Natural killer cell (primary cell): Measurements from ENCODE around the gene DCDC2. TPM values are rescaled to one million over a fixed set of nuclear protein-coding genes. Genes with fewer than 3 reads are reported as not detected.
"Not testable (repeated sequence)": the region's sequence is repeated elsewhere in the genome, so short reads cannot be mapped to it uniquely, and the experiment has no call there.

Experiments
- ATAC-seq, 3 donors: fragments of 150-1000 bp in 2 of 3; fragments of 200-7000 bp in 1 of 3; cut with Tn5 transposase; 1 replicate in 1 of 3; 2 replicates in 2 of 3; pipeline ENCODE4 v1.10.0; 2021; ENCODE audit warnings: mild to moderate bottlenecking in 2 of 3, moderate library complexity in 2 of 3
- DNase-seq, 2 donors: peaks; one replicate each; pipeline versions ENCODE4 v3.0.0 to v3.0.0-alpha.2; 2013 to 2021; ENCODE audit warnings: mixed read lengths in 1 of 2
- H3K27ac ChIP-seq: one replicate; pipeline ENCODE4 v1.5.1; 2013; ENCODE audit warnings: mild to moderate bottlenecking, low read length
- H3K27me3 ChIP-seq: one replicate; pipeline ENCODE4 v1.6.1; 2013; ENCODE audit warnings: low read length; ENCODE audit not compliant: control insufficient read depth, insufficient read depth
- H3K36me3 ChIP-seq: one replicate; pipeline ENCODE4 v1.6.1; 2013; ENCODE audit warnings: low read length; ENCODE audit not compliant: control insufficient read depth, insufficient read depth
- H3K4me1 ChIP-seq: one replicate; pipeline ENCODE4 v1.6.1; 2013; ENCODE audit warnings: low read length; ENCODE audit not compliant: control insufficient read depth, insufficient read depth
- H3K4me3 ChIP-seq: one replicate; pipeline ENCODE4 v1.5.1; 2013; ENCODE audit warnings: low read length
- H3K9me3 ChIP-seq: one replicate; pipeline ENCODE4 v1.6.1; 2013; ENCODE audit warnings: low read length; ENCODE audit not compliant: control insufficient read depth, insufficient read depth
- H3K27ac Mint-ChIP-seq, 2 donors: one replicate each; pipeline ENCODE4 v1.8.0; 2022; ENCODE audit warnings: mild to moderate bottlenecking in 2 of 2, mixed read lengths in 2 of 2, moderate library complexity in 1 of 2
- H3K27me3 Mint-ChIP-seq, 2 donors: one replicate each; pipeline ENCODE4 v1.8.0; 2022; ENCODE audit warnings: low read depth in 2 of 2, mixed read lengths in 2 of 2
- H3K36me3 Mint-ChIP-seq: one replicate; pipeline ENCODE4 v1.8.0; 2022; ENCODE audit warnings: mixed read lengths
- H3K4me1 Mint-ChIP-seq, 2 donors: one replicate each; pipeline ENCODE4 v1.8.0; 2022; ENCODE audit warnings: mixed read lengths in 2 of 2
- H3K4me3 Mint-ChIP-seq: one replicate; pipeline ENCODE4 v1.8.0; 2022; ENCODE audit warnings: mild to moderate bottlenecking, moderate library complexity, mixed read lengths
- H3K9me3 Mint-ChIP-seq, 2 donors: one replicate each; pipeline ENCODE4 v1.8.0; 2022; ENCODE audit warnings: mixed read lengths in 2 of 2
- WGBS: methylation state at CpG from one replicate; pipeline ENCODE4 v1.1.7; 2013; ENCODE audit warnings: missing lambda C conversion rate; ENCODE audit not compliant: insufficient coverage; 5-methylcytosine and 5-hydroxymethylcytosine counted together
- intact Hi-C: fragments of 100-400 bp; cut with micrococcal nuclease; formaldehyde crosslinking; loops from one replicate; pipeline ENCODE4 v1.14.2; 2022
- total RNA-seq, 4 donors: library from RNA; stranded (reverse); fragments of 120-200 nt in 1 of 4; gene quantifications; one replicate each; pipeline versions ENCODE4 v1.2.3 to v1.2.4, GENCODE V29; 2013 to 2022
- TF ChIP-seq, protein P1 (sequence below): fragments of 200-600 bp; IDR thresholded peaks from one replicate; pipeline ENCODE4 v1.8.0; 2022; ENCODE audit warnings: antibody characterized with exemption

DCDC2 gene
- total RNA-seq, 3 donors from 2014 or later (not counting 1 experiment from before 2014, with no cell fraction given), result not detected

DNA sequence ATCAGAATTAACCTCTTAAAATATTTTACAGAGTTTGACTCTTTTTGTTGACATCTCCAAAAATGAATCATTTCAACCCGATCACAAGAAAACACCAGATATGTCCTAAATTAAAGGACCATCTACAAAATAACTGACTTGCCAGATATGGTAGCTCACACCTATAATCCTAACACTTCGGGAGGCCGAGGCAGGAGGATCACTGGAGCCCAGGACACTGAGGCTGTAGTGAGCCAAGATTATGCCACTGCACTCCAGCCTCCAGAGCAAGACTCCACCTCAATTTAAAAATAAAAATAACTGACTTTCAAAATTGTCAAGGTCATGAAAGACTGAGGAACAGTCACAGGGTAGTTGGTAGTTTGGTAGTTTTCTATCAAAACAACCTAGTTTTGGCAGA lies 34.9 kb downstream of the DCDC2 start:
- H3K27ac ChIP-seq, result no peak overlapping the region
- ATAC-seq (no peak), DNase-seq (no peak)
- 88% methylated on average over 3 of the region's 3 CpGs for WGBS
- no peaks in the 10 kb centered on the region for H3K36me3 ChIP-seq
- Mint-ChIP-seq H3K4me3 (no peak overlapping the region), H3K9me3 (no peaks in the 10 kb centered on the region), H3K27me3 (peaks cover 0 to 18% of the 10 kb centered on the region in 2 donors), H3K4me1 (no peaks in the 10 kb centered on the region), H3K27ac (no peak overlapping the region), H3K36me3 (no peaks in the 10 kb centered on the region)
- H3K4me3 ChIP-seq, result no peak overlapping the region
- H3K27me3 ChIP-seq, result peaks cover 2% of the 10 kb centered on the region
- no peaks in the 10 kb centered on the region for H3K4me1 ChIP-seq
- intact Hi-C loops, result no loop called here
- TF ChIP-seq, protein P1, sequence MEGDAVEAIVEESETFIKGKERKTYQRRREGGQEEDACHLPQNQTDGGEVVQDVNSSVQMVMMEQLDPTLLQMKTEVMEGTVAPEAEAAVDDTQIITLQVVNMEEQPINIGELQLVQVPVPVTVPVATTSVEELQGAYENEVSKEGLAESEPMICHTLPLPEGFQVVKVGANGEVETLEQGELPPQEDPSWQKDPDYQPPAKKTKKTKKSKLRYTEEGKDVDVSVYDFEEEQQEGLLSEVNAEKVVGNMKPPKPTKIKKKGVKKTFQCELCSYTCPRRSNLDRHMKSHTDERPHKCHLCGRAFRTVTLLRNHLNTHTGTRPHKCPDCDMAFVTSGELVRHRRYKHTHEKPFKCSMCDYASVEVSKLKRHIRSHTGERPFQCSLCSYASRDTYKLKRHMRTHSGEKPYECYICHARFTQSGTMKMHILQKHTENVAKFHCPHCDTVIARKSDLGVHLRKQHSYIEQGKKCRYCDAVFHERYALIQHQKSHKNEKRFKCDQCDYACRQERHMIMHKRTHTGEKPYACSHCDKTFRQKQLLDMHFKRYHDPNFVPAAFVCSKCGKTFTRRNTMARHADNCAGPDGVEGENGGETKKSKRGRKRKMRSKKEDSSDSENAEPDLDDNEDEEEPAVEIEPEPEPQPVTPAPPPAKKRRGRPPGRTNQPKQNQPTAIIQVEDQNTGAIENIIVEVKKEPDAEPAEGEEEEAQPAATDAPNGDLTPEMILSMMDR, result no peak
- H3K9me3 ChIP-seq, result no peaks in the 10 kb centered on the region

DNA sequence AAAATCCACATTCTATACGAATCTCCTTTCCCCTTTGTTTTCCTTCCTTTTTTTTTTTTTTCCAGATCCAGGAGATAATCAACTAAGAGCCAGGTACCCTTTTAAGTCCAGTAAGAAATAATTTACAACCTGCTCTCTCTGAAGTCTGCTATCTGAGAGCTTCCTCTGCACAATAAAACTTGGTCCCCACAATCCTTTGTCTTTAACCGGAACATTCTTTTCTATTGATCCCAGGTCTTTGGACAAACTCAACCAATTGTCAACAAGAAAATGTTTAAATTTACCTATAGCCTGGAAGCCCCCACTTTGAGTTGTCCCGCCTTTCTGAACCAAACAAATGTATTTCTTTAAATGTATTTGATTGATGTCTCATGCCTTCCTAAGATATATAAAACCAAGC lies 35.4 kb downstream of the DCDC2 start:
- WGBS, result 69% methylated on average over 3 of the region's 3 CpGs
- H3K27me3 ChIP-seq, H3K36me3 ChIP-seq, H3K27ac ChIP-seq, H3K9me3 Mint-ChIP-seq, intact Hi-C loops, H3K4me1 Mint-ChIP-seq, H3K4me1 ChIP-seq, H3K4me3 Mint-ChIP-seq, H3K9me3 ChIP-seq, H3K4me3 ChIP-seq, H3K36me3 Mint-ChIP-seq, DNase-seq, H3K27ac Mint-ChIP-seq, ATAC-seq: not testable (repeated sequence)
- peaks cover 0 to 18% of the 10 kb centered on the region in 2 donors for H3K27me3 Mint-ChIP-seq

DNA sequence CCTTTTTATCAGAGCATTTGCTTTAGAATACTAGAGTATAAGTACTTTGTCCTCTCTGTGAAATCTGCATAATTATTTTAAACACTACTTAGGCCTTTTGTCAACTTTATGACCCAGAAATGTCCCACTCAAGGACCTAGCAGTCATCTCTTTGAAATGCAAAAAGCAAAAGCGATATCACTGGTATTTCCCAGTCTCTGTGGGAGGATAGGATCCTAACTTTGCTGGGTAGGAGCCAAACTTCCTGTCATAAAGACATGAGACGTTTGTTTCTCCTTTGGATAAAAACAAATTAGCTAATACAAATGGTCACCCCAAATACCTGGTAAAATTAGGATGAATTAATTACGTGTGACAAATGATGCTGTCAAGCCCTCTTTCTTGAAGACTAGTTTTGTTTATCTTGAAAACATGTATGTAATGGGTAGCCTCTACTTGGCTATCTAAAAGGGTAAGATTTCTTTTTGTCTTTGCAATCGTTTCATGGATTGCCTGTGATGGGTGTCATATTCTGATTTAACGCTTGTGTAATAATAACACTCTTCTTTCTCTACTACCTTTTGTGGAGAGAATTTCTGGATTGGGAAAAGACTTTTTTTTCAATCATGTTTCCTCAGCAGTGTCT lies 36.2 kb downstream of the DCDC2 start:
- H3K9me3 ChIP-seq, result no peaks in the 10 kb centered on the region
- H3K4me1 ChIP-seq, result no peaks in the 10 kb centered on the region
- H3K4me3 Mint-ChIP-seq, result no peak overlapping the region
- no peak overlapping the region for H3K27ac ChIP-seq
- H3K27me3 Mint-ChIP-seq, result peaks cover 0 to 18% of the 10 kb centered on the region in 2 donors
- H3K4me3 ChIP-seq, result no peak overlapping the region
- H3K36me3 Mint-ChIP-seq, result no peaks in the 10 kb centered on the region
- WGBS, result 83% methylated on average over 2 of the region's 5 CpGs
- no peak overlapping the region for H3K27ac Mint-ChIP-seq
- ATAC-seq, result no peak
- no peaks in the 10 kb centered on the region for H3K4me1 Mint-ChIP-seq
- intact Hi-C loops, result no loop called here
- H3K36me3 ChIP-seq, result no peaks in the 10 kb centered on the region
- no peaks in the 10 kb centered on the region for H3K9me3 Mint-ChIP-seq
- TF ChIP-seq, protein P1, result no peak
- DNase-seq, result no peak
- H3K27me3 ChIP-seq, result peaks cover 2% of the 10 kb centered on the region

DNA sequence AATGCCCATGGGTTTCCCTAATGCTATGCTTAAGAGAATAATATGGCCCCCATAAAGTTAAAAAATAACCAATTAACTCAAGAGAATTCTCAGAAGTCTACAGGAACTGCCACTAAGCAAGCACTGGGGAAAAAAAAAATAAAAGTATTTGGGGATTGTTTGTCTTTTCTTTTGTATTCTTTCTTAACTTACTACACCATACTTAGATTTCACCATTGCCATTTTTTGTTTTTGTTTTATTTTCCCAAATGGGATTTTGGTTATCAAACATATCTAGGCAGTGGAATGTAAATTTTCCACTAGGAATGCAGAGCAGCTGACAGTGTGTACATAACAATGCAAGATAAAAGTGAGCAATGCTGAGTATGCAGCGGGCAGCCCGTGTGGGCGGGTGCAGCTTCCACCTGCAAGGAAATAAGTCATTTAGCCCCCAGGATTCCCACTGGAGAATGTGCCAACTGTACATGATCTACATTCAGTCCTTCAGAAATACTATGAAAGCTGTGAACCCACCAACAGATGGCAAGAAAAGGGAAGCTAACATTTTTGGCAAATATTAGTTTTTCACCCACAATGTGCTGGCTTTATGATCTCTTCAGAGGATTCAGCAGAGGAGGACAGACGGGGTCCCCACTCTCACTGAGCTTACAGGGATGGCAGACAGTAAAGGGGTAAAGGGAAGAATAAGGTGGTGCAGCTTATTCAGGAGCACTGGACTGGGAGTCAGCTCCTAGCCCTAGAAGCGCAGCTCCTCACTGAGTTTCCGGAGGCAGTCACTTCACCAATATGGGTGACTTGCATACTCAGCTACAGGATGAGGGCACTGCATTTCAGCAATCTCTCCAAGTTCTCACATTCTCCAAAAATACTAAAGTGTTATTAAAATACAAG lies 44.4 kb downstream of the DCDC2 start:
- intact Hi-C loops, result no loop called here
- 78% methylated on average over 6 of the region's 6 CpGs for WGBS
- H3K36me3 Mint-ChIP-seq, result no peaks in the 10 kb centered on the region
- H3K27me3 Mint-ChIP-seq, result peaks cover 14 to 15% of the 10 kb centered on the region in 2 donors
- Histone ChIP-seq H3K27me3 (no peaks in the 10 kb centered on the region), H3K4me1 (no peaks in the 10 kb centered on the region), H3K9me3 (peaks cover 6% of the 10 kb centered on the region), H3K4me3 (no peak overlapping the region), H3K27ac (no peak overlapping the region), H3K36me3 (no peaks in the 10 kb centered on the region)
- no peak overlapping the region for H3K4me3 Mint-ChIP-seq
- peaks cover 0 to 2% of the 10 kb centered on the region in 2 donors for H3K9me3 Mint-ChIP-seq
- DNase-seq, result no peak
- ATAC-seq, result no peak
- TF ChIP-seq, protein P1, result no peak
- H3K27ac Mint-ChIP-seq, result no peak overlapping the region
- H3K4me1 Mint-ChIP-seq, result no peaks in the 10 kb centered on the region

DNA sequence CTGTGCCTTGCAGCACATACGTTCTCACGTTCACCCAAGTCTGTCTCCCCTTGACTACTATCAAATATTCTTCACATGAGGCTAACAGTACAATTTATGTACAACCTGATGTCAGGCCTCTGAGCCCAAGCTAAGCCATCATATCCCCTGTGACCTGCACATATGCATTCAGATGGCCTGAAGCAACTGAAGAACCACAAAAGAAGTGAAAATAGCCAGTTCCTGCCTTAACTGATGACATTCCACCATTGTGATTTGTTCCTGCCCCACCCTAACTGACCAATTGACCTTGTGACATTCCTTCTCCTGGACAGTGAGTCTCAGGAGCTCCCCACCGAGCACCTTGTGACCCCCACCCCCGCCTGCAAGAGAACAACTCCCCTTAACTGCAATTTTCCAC lies 46.1 kb downstream of the DCDC2 start:
- H3K27me3 Mint-ChIP-seq, result peaks cover 17 to 28% of the 10 kb centered on the region in 2 donors
- DNase-seq, H3K36me3 Mint-ChIP-seq, ATAC-seq, intact Hi-C loops, H3K4me1 ChIP-seq, H3K4me3 Mint-ChIP-seq, H3K4me3 ChIP-seq, H3K36me3 ChIP-seq, H3K9me3 ChIP-seq, H3K9me3 Mint-ChIP-seq, H3K27ac Mint-ChIP-seq, H3K4me1 Mint-ChIP-seq, H3K27ac ChIP-seq, H3K27me3 ChIP-seq: not testable (repeated sequence)
- 92% methylated on average over 4 of the region's 4 CpGs for WGBS
